GM12892 (cell line): ENCODE data around the gene LKAAEAR1.

Source experiments
- DNase-seq: peaks from one replicate; pipeline ENCODE4 v3.0.0; 2011; ENCODE audit not compliant: insufficient read length
- FAIRE-seq: peaks from 2 replicates; lab custom pipeline; 2011; peaks lifted over from hg19 to GRCh38; lab: Jason Lieb, UNC
- POLR2A ChIP-seq: IDR thresholded peaks from 2 replicates; pipeline ENCODE4 v1.6.1; 2011; ENCODE audit warnings: low read depth, low read length, control low read depth
- POLR2AphosphoS5 ChIP-seq: IDR thresholded peaks from 2 replicates; pipeline ENCODE4 v1.6.1; 2011; ENCODE audit warnings: low read depth, low read length, control low read depth
- TAF1 ChIP-seq: IDR thresholded peaks from 2 replicates; pipeline ENCODE4 v1.6.1; 2011; ENCODE audit warnings: low read depth, mild to moderate bottlenecking, control low read depth, low read length, borderline replicate concordance

LKAAEAR1 gene

GRCh38 chr20:64101731-64102621, 17.8 kb upstream of the LKAAEAR1 start:
- no peak for FAIRE-seq
- peak; percentile 89 for DNase-seq
- TF ChIP-seq TAF1 (no peak), POLR2AphosphoS5 (no peak), POLR2A (no peak)

- FAIRE-seq (no peak), DNase-seq (no peak)
- no peak for TF ChIP-seq POLR2AphosphoS5
- no peak for TF ChIP-seq POLR2A
- TF ChIP-seq TAF1, result no peak
Measured at GRCh38 chr20:64100946-64101688, 16.9 kb upstream of the LKAAEAR1 start.

GRCh38 chr20:64100566-64100888, 16.3 kb upstream of the LKAAEAR1 start:
- DNase-seq (no peak), FAIRE-seq (no peak)
- TF ChIP-seq POLR2A (no peak), POLR2AphosphoS5 (no peak), TAF1 (no peak)

- no peak for DNase-seq
- FAIRE-seq, result peak; percentile 42
Measured at GRCh38 chr20:64099880-64100565, 15.8 kb upstream of the LKAAEAR1 start.

GRCh38 chr20:64099086-64099786, 15.0 kb upstream of the LKAAEAR1 start:
- DNase-seq (no peak), FAIRE-seq (no peak)
- no peak for TF ChIP-seq POLR2AphosphoS5
- TF ChIP-seq TAF1, result no peak

More at GRCh38 chr20:64099880-64100565, 15.8 kb upstream of the LKAAEAR1 start:
- TF ChIP-seq POLR2AphosphoS5 (no peak), POLR2A (no peak)

- FAIRE-seq, result no peak
- TF ChIP-seq TAF1, result no peak
- DNase-seq, result no peak
Measured at GRCh38 chr20:64098471-64099013, 14.3 kb upstream of the LKAAEAR1 start.

GRCh38 chr20:64096535-64096934, 12.3 kb upstream of the LKAAEAR1 start:
- no peak for DNase-seq
- FAIRE-seq, result peak; percentile 44
- TF ChIP-seq POLR2AphosphoS5 (no peak), POLR2A (no peak), TAF1 (no peak)

DNA sequence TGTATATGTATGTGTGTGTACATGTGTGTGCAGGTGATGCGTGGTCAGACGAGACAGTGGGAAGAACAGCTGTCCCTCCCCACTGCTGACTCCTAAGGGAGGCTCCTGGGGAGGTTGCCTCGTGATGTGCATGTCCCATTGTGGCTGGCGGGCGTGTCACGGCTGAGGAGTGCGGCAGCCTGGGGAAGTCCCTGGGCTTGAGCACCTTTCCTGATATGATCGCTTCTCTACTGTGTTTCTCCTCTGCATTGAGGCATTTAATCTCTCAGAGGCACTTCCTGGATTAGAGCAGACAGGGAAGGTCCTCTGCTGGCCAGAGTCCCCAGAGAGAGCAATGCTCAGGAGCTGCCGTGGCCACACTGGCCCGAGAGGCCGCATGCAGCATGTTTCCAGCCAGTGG, 11.7 kb upstream of the LKAAEAR1 start:
- no peak for DNase-seq
- no peak for FAIRE-seq
- TF ChIP-seq TAF1 (no peak), POLR2AphosphoS5 (no peak), POLR2A (no peak)

DNA sequence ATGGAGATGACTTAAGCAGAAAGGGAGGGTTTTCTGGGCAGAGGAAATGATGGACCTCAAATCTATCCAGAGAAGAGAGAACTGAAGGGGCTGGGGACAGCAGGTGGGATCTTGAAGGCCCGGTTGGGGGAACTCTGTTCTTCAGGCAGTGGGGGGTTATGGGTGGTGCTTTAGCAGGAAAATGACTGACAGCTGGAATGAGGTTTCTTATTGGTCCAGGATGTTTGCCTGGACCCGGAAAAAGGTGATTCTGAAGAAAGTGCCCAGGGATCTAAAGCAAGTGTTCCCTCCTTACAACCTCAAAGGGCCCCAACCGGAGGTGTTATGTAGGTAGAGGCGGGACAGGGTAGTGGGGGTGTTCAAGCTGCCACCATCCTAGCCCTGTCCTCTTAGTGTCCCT, 11.3 kb upstream of the LKAAEAR1 start:
- FAIRE-seq (no peak), DNase-seq (no peak)
- TF ChIP-seq POLR2A, result no peak
- TF ChIP-seq TAF1, result no peak

- no peak for FAIRE-seq
- TF ChIP-seq POLR2AphosphoS5, result no peak
- TF ChIP-seq TAF1, result no peak
- no peak for TF ChIP-seq POLR2A
- no peak for DNase-seq
Measured at GRCh38 chr20:64093013-64093503, 8.9 kb upstream of the LKAAEAR1 start.
